Measurements from ENCODE around the gene DNAJB4. TPM values are rescaled to one million over a fixed set of nuclear protein-coding genes. Genes with fewer than 3 reads are reported as not detected.
"Not testable (repeated sequence)": the region's sequence is repeated elsewhere in the genome, so short reads cannot be mapped to it uniquely, and the experiment has no call there.

The DNAJB4 gene
- 156 and 267 TPM in 2 replicates for total RNA-seq

DNA sequence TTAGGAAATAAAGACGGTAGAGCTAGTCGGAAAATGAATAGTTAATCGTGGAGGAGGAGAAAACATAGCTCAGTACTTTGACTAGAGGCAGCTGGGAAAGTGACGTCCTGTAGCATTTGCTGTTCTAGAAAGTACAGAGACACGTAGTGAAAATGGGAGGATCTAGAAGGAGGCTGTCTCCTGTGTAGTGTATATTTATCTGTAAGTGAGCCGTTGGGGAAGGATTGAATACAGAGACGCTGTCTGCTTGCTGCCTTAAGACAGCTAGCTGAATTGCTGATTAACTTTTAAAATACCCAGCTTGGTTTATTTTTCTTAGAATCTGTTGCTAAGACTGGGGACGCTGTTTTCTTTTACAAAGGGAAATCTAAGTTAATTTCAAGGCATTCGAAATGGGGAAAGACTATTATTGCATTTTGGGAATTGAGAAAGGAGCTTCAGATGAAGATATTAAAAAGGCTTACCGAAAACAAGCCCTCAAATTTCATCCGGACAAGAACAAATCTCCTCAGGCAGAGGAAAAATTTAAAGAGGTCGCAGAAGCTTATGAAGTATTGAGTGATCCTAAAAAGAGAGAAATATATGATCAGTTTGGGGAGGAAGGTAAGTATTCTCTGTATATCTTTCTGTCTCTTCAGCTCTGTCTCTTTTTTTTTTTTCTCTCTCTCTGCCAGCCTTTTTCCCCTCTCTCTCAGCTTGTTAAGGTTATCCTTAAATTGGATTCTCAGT, at the start of gene DNAJB4:
Gene DNAJB4 (plus strand): TSS at position 221 of the 729 bp plus-strand sequence. CDS start 172 bp downstream, at position 393.
- DNase-seq (ENCODE audit: low read depth in 2 of 2) = peak; percentile 96 to 98

DNA sequence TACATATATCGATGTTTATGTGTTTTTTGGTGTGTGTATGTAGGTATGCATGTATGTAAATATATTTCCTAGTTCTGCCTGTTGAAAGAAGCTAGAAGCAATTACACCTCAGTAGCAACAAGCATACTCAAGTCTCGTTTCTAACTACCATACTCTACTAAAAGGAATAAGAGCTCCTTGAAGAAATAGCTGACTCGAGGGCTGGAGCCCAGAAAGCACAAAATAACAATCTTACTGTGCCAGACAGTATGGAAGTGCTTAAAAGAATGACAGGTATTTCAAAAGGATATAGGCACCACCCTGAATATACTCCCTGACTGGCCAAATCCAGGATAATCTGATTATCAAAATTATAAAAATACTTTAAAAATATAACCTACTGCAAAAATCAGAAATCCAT, 49.0 kb upstream of the DNAJB4 start:
- no peak for DNase-seq (ENCODE audit: low read depth in 2 of 2)

DNA sequence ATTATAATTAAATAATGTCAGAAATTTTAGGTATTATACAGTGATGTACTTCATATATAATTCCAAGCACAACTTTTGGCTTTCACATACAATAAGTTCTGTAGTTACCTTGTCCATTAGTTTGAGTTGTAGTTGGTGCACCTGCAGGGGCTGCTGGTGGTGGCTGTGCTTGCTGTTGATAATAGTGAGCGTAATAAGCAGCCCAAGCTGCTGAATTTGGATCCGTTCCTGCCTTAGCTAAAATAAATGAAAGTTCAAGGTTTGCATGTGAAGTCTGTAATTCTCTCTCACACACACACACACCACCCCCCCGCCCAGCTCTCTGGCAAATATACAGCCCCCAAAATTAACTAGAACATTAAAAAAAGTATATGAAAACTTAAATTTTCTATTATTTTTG, 48.3 kb upstream of the DNAJB4 start:
- no peak for DNase-seq (ENCODE audit: low read depth in 2 of 2)

DNA sequence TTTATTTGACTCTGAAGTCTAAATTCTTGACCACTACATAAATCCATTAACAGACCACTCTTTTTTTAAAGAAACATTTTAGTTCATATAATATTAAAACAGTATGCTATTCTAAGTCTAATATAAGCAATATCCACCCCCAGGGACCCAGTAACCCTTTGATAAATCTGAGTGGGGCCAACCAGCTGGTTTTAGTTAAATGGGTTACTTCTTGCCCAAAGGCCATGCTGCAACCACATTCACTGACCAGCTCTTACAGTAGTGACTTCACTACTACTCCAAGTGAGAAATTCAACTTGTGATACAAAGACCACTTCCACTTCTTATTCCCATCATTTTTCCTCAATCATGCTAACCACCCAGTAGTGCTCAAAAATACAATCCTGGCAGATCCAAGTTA, 46.3 kb upstream of the DNAJB4 start:
- DNase-seq (ENCODE audit: low read depth in 2 of 2) = no peak

DNA sequence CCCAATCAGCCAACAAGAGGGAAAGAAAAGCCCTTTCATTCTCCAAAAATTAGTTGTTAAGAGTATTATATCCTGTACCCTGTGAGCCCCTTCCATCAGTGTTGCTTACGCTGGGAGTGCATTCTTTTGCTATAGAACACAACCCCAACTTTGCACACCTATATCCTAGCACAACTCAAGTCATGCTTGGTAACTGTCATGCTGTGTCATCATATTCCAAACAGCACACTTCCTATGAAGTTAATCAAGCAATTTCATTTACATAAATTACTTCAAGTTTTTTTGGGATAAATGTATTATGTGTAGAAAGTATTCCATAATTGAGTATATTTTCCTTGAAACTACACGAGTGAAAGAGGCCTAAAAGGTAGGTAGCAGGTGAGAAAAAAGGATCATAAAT, 45.9 kb upstream of the DNAJB4 start:
- DNase-seq (ENCODE audit: low read depth in 2 of 2) = no peak

DNA sequence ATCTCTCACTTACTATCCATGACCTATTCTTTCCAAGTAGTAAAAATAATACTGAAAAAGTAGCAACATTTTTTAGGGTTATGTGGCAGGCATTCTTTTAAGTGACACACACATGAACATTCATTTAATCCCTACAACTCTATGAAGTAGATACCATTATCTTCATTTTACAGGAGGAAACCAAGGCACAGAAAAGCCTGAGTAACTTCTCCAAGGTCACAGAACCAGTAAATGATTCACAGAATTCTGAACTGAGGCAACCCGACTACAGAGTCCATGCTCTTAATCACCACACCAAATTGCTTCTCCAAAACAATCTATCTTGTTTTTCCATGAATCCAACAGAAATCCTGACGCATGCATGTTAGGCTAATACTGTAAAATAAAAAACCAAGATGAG, 43.3 kb upstream of the DNAJB4 start:
- DNase-seq (ENCODE audit: low read depth in 2 of 2) = no peak

DNA sequence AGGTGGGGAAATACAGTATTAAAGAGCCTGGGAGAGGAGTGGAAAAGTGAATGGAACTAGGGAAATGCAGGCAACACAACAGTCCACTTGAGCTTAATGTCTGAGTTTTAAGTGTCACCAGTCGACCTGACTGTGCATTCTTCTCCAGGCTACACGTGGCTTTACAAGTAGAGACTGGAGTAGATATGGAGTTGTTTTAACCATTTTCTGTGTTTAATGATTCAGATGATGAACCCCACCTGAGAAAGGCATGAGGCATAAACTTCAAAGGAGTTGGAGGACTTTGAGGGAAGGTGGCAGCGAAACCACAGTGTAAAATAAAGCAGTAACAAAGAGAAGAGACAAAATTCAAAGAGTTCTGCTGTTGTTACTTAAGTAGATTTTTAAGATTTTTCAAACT, 38.4 kb upstream of the DNAJB4 start:
- no peak for DNase-seq (ENCODE audit: low read depth in 2 of 2)

DNA sequence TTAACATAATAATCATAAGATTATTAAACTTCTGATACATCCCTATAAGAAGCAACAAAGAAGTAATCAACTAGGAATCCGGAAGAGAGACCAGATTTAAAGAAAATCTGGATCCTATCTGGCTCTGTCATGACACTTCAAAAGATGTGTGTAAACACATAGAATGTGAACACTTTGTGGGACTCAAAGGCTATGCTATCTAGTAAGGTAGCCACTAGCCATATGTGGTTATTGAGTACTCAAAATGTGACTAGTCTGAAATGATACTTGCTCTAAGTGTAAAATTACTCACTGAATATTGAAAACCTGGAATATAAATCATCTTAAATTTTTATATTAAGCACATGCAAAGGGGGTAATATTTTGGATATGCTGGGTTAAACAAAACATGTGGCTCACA, 34.5 kb upstream of the DNAJB4 start:
- DNase-seq (ENCODE audit: low read depth in 2 of 2) = no peak

DNA sequence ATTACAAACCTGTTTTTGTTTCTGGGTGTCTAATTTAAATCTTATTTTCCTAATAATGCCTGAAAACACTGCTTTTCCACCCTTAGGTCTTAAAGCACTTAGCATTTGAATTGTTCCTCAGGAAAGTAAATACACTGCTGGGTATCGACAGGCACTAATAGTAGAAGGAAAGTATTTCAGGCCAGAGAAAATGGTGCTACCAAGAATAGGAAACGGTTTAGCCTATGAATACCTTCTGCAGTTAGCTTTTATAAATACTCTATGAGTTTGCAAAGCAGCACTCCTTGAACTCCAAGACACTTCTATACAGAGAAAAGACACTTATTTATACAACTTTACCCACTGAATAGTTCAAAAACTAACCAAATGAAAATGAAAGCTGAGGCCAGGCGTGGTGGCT, 32.7 kb upstream of the DNAJB4 start:
- no peak for DNase-seq (ENCODE audit: low read depth in 2 of 2)

DNA sequence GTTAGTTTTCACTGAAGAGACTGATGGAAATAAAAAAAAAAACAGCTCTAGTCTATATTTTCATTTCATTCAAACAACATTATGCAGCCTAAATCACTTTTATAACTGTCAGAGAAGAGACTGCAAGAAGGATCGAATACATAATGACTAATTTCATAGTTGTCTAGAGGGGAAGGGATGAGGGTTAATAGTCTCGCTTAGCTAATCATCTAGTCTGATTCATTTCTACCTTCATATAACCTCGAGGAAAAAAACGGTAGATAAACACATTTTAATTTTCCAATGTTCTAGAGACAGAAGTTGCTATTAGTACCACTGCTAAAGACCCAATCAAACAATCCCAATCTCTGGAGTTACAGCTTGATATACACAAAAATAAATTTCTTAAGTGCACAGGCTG, 29.4 kb upstream of the DNAJB4 start:
- peak; percentile 17 to 55 for DNase-seq (ENCODE audit: low read depth in 2 of 2)

DNA sequence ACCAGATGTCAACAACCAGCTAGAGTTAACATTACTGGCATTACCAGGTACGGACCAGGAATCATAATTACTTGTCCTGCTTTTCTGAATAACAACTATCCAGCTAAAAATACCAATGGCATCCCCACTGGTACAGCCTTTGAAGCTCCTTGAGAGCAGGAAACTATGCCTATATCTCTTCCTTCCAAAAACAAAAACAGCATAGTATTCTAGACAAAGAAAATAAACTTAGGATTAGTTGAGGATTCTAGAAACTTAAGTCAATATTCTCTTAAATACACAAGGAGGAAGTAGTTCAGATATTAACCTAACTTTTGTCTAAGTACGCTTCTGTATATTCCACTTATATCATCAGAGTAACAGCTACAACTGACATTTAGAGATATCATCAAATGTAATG, 28.8 kb upstream of the DNAJB4 start:
- DNase-seq (ENCODE audit: low read depth in 2 of 2) = peak in 1 of 2 donors; percentile 13

DNA sequence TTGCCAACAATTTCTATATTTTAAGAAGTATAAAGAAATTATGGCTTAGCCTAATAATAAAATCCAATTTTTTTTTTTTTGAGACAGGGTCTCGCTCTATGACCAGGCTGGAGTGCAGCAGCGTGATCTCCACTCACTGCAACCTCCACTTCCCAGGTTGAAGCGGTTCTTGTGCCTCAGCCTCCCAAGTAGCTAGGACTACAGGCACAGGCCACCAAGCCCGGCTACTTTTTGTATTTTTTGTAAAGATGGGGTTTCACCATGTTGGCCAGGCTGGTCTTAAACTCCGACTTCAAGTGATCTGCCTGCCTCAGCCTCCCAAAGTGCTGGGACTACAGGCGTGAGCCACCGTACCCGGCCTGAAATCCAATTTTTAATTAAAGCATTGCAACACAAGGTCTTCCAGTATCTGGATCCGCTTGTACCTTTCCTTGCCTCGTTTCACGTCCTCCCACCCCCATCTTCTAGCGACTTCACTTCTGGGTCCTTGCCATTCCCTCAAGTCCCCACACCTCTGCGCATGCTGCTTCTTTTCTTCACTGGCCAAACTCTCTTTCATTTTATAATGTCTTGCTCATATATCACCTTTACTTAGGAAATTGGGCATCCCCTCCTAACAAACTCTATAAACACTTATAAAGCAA, 28.2 kb upstream of the DNAJB4 start:
- peak in 1 of 2 donors; percentile 11 for DNase-seq (ENCODE audit: low read depth in 2 of 2)

DNA sequence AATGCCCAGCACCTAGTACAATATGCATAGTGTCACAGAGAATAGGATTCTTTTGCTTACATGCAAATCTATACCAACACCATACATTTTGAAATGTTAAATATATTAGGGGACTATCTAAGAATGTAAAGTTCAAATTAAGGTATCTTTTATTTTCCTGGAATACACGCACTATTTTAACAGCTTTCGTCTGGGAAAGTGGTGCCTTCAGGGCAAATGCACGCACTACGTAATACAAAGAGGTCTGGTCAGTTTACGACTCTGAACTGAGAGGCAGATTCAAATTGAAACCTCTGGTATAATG, 26.8 kb upstream of the DNAJB4 start:
- DNase-seq (ENCODE audit: low read depth in 2 of 2) = no peak

DNA sequence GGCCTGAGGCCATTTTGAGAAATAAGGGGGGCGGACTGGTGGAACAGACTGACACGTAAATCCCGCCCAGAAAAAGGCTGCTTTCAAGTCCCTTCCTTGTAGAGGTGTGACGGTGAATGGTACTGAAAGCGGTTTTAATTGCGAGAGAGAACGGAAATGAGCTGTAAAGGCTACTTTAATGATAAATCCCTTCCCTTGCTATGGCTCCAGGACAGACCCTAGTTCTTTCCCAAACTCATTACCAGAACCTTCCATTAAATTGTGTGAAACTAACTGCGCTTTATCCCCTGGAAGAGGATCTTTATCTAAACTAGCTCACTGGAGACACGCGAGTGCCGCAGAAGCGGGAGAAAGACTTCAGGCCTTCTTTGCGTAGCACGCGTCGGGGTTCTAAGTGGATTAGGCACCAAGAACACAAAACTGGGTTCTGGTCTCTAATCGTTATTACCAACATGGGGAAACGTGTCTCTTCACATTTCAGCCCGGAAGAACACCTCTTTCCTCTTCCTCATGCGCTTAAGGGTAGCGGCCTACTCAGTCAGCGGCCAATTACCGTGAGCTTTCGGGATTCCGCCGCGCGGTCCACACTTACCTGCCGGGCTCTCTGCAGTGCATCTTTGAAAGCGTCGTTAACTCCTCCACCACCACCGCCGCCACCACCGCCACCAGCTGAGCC, 26.3 kb upstream of the DNAJB4 start:
- peak; percentile 97 for DNase-seq (ENCODE audit: low read depth in 2 of 2)

DNA sequence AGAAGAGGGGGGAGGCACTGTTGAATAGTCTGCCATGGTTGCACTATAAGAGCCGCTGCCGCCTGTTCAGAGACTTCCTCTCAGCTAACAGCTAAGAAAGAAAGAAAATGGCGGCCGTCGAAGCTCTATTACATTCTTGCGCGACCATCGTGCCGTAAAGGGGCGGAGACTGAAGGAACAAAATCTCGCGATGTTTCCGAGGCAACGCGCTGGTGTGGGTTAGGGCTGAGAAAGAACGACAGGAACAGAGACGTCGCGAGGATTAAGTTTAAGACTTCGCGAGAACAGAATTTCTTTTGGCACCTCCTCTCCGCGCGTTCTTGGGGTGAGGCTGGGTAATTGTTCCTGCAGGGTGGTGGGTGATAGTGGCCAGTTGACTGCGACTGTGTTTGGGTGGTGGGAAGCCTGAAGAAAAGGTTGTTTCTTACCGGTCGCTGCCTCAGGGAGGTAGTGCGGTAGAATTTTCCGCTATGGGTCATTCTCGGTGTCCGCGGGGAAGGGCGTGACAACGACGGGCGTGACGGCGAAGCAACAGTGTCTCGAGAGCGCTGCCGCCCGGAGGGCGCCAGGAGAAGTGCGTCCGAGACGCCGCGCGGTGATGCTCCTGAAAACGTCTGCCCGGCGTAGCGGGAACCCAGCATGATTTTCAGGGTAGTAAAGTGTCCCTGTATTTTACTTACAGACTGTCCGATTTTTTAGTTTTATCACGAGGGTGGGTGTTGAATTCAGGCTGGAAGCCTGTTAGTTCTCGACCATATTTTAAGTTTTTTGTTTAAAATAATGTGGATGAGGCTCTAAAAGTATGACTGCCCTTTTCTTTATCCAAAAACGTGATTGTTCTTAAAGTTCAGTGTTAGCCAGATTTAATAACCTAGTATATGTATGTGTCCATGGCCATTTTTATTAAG, 25.5 kb upstream of the DNAJB4 start, which contains the start of gene FUBP1:
Gene FUBP1 (minus strand): TSS at position 104 of the 908 bp plus-strand sequence. CDS start 68 bp downstream, at position 36.
- DNase-seq (ENCODE audit: low read depth in 2 of 2) = peak; percentile 99 to 100

DNA sequence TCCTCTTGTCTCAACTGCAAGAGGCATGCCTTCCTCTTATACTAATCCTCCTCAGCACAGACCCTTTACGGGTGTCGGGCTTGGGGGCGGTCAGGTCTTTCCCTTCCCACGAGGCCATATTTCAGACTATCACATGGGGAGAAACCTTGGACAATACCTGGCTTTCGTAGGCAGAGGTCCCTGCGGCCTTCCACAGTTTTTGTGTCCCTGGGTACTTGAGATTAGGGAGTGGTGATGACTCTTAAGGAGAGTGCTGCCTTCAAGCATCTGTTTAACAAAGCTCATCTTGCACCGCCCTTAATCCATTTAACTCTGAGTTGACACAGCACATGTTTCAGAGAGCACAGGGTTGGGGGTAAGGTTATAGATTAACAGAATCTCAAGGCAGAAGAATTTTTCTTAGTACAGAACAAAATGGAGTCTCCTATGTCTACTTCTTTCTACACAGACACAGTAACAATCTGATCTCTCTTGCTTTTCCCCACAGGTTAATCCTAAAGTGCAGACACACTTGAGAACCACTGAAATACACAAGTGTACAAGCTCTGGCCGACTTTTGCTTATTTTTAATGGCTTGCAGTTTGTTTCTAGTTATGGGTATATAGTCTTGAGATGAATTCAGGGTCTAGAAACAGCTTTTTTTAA, 21.3 kb upstream of the DNAJB4 start:
- not testable (repeated sequence) for DNase-seq (ENCODE audit: low read depth in 2 of 2)

DNA sequence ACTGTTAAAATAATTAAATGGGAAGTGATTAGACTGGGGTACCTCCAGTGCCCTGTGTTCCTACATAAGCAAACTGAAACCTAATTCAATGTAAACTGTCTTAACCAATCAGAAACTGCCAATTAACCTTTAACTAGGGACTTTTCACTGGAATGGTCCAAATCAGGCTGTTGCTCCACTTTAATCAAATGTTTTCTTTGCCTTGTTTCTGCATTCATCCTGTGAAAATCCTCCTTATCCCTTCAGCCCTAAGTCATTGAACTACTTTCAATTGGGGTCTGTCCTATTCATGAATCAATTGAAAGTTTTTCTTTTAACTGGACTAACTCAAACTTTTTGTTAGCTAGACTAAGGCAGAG, 20.8 kb upstream of the DNAJB4 start:
- DNase-seq (ENCODE audit: low read depth in 2 of 2) = no peak

DNA sequence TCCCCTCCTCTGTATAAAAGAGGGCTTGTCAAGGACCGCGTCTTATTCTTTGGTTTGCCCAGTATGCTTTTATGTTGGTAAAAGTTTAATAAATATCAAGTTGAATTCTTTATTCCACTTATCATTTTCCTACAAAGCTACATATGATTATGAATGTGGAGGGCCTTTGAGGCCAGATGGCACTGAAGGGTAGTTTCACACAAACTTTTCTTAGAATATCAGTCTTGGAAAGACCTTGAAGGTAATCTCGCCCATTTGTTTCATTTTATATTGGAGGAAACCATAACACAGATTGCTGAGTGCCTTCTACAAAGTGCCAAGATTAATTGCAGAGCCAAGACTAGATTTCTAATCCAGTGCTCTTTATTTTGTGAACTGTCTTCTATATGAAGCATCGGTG, 20.1 kb upstream of the DNAJB4 start:
- no peak for DNase-seq (ENCODE audit: low read depth in 2 of 2)

DNA sequence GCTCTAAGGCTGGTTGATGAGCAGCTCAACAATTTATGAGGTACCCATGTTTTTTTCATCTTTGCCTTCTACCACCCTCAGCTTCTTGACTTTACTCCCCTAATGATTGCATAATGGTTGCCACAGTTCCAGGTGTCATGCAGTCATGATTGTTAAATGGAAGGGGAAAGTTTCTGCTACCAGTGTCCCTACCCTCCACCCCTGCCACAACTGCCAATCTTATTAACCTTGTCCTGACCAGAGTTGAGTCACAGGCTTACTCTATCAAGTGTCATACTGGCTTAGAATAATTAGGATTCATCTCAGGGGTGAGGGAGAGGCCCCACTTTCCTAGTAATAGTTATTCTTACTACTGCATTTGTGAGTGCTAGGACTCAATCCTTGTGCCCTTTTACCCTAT, 17.9 kb upstream of the DNAJB4 start:
- no peak for DNase-seq (ENCODE audit: low read depth in 2 of 2)

DNA sequence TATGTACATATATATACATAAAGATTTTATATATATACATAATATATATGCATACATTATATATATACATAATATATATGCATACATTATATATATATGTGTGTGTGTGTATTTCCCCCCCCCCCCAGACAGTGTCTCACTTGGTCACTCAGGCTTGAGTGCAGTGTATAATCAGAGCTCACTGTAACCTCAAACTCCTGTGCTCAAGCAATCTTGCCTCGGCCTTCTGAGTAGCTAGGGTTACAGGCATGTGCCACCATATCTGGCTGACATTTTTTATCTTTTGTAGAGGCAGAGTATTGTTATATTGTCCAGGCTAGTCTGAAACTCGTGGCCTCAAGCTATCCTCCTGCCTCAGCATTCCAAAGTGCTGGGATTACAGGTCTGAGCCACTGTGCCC, 16.8 kb upstream of the DNAJB4 start:
- DNase-seq (ENCODE audit: low read depth in 2 of 2) = no peak

DNA sequence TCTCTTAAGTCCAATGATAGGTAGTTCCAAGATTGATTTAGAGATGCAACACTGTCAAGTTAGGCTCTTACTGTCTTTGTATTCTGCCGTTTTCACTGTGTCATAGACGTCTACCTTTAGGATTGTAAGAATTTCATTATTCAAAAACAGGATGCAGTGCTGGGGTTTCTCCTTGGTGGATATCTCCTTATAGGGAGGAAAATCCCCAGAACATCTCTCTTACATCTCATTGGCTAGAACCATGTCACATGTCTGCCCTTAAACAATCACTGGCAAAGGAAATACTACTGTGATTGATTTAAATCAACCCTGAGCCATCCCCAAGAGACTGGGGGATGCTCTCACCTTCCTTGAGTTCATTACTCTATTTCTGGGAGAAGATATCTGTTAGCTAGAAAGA, 15.0 kb upstream of the DNAJB4 start:
- DNase-seq (ENCODE audit: low read depth in 2 of 2) = no peak

All from lung microvascular endothelial cell (primary cell).